Neural crest cell (in vitro differentiated cells): Measurements from ENCODE around the gene ARNT2. TPM values are rescaled to one million over a fixed set of nuclear protein-coding genes. Genes with fewer than 3 reads are reported as not detected.
A peak's percentile ranks its signal among the peaks of the same experiment; 100 is the strongest.

Source experiments
- DNase-seq: peaks from one replicate; pipeline ENCODE4 v3.0.0; 2021; ENCODE audit warnings: low read depth, mixed read lengths, low spot score
- H3K27ac Mint-ChIP-seq: one replicate; pipeline ENCODE4 v1.8.0; 2021; ENCODE audit warnings: mild to moderate bottlenecking, mixed read lengths; ENCODE audit not compliant: unreplicated experiment
- H3K27me3 Mint-ChIP-seq: 2 replicates; pipeline ENCODE4 v1.8.0; 2021; ENCODE audit warnings: low read depth, mild to moderate bottlenecking, mixed read lengths
- H3K36me3 Mint-ChIP-seq: 2 replicates; pipeline ENCODE4 v1.8.0; 2021; ENCODE audit warnings: low read depth, mild to moderate bottlenecking, mixed read lengths
- H3K4me1 Mint-ChIP-seq: 2 replicates; pipeline ENCODE4 v1.8.0; 2021; ENCODE audit warnings: mixed read lengths
- H3K4me3 Mint-ChIP-seq: one replicate; pipeline ENCODE4 v1.8.0; 2021; ENCODE audit warnings: mild to moderate bottlenecking, mixed read lengths
- H3K9me3 Mint-ChIP-seq: 2 replicates; pipeline ENCODE4 v1.8.0; 2021; ENCODE audit warnings: mixed read lengths
- total RNA-seq: library from RNA; stranded (reverse); gene quantifications from 2 replicates; pipeline ENCODE4 v1.2.1, GENCODE V29; 2021
- TF ChIP-seq, protein P1 (sequence below): fragments of 200-600 bp; sonication (generic); conservative IDR thresholded peaks from 2 replicates; pipeline ENCODE4 v1.5.0; 2021; ENCODE audit warnings: antibody characterized with exemption, mild to moderate bottlenecking

The ARNT2 gene
- total RNA-seq, 1 donor from 2014 or later = 58.3 TPM

DNA sequence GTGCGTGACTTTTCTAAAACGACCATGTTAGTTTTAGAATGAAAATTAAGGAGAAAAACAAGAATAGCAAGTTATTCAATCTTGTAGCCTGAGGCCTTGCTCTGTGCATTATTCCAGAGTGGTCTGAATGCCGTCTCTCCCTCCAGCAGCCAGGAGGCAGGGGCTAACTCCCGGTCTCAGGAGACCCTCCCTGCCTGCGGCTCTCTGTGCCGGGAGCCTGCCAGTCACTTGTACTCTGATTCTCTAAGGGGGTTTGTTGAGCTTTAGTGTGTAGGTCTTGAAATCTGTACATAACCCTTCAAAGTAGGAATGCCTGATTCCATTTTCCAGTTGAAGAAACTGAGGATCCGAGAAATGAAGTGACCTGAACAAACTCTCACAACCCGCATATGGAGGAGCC, 97.3 kb downstream of the ARNT2 start:
- Mint-ChIP-seq H3K9me3 (no peaks in the 10 kb centered on the region), H3K27ac (no peak overlapping the region), H3K27me3 (no peaks in the 10 kb centered on the region), H3K36me3 (peaks cover 28% of the 10 kb centered on the region), H3K4me1 (peaks cover 50% of the 10 kb centered on the region), H3K4me3 (no peak overlapping the region)
- TF ChIP-seq, protein P1, sequence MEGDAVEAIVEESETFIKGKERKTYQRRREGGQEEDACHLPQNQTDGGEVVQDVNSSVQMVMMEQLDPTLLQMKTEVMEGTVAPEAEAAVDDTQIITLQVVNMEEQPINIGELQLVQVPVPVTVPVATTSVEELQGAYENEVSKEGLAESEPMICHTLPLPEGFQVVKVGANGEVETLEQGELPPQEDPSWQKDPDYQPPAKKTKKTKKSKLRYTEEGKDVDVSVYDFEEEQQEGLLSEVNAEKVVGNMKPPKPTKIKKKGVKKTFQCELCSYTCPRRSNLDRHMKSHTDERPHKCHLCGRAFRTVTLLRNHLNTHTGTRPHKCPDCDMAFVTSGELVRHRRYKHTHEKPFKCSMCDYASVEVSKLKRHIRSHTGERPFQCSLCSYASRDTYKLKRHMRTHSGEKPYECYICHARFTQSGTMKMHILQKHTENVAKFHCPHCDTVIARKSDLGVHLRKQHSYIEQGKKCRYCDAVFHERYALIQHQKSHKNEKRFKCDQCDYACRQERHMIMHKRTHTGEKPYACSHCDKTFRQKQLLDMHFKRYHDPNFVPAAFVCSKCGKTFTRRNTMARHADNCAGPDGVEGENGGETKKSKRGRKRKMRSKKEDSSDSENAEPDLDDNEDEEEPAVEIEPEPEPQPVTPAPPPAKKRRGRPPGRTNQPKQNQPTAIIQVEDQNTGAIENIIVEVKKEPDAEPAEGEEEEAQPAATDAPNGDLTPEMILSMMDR = no peak
- DNase-seq = no peak

DNA sequence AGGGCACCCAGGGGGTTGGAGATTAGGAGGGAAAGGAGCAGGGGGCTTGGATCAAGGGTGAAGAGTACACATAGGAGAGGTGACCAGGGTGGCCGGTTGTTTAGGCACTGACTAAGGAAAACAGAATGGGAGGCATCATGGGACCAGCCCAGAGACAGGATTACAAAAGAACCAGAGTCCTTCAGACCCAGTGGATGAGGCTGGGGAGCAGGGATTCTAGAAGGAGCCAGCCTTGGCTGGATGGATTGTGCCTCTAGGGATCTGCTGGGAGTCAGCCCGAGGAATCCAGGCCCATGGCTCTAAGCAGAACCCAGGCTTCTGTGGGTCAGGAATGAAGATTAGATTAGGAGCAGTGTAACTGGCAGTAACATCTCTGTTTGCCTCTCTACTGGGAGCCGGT, 98.6 kb downstream of the ARNT2 start:
- peak overlapping the region; percentile 68 for H3K27ac Mint-ChIP-seq
- no peak for DNase-seq
- peaks cover 22% of the 10 kb centered on the region for H3K36me3 Mint-ChIP-seq
- no peak overlapping the region for H3K4me3 Mint-ChIP-seq
- TF ChIP-seq, protein P1 = no peak
- H3K27me3 Mint-ChIP-seq = no peaks in the 10 kb centered on the region
- H3K4me1 Mint-ChIP-seq = peaks cover 50% of the 10 kb centered on the region
- no peaks in the 10 kb centered on the region for H3K9me3 Mint-ChIP-seq

DNA sequence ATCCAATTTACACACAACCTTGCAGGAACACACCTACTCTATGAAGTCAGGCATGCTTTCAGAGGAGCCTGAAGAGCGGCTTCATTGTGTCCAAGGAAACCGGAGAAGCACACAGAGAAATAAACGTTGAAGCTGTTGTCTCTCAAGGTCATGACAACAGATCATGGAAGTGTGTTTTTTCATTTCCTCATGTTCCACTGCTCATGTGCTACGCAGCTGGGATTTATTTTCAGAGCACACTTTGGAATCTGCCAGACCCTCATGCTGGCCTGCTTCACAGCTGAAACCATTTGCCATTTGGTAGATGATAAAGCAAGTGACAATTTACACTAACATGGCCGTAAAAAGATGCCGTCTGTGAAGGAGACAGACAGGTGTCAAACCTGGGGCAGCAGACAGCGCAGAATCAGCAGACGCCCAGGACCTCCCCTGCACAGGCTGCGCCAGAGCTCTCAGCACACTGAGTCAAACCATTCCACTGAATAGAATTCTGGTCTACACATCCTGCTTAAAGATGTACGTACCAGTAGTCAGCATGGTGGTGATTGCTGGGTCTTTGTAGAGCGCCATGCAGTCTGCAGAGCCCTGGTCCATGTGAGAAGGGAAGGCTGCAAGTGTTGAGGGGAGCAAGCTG, 99.3 kb downstream of the ARNT2 start:
- Mint-ChIP-seq H3K27me3 (no peaks in the 10 kb centered on the region), H3K36me3 (peaks cover 20% of the 10 kb centered on the region), H3K4me1 (peaks cover 46% of the 10 kb centered on the region), H3K27ac (no peak overlapping the region), H3K9me3 (no peaks in the 10 kb centered on the region), H3K4me3 (no peak overlapping the region)
- no peak for DNase-seq
- TF ChIP-seq, protein P1 = no peak

DNA sequence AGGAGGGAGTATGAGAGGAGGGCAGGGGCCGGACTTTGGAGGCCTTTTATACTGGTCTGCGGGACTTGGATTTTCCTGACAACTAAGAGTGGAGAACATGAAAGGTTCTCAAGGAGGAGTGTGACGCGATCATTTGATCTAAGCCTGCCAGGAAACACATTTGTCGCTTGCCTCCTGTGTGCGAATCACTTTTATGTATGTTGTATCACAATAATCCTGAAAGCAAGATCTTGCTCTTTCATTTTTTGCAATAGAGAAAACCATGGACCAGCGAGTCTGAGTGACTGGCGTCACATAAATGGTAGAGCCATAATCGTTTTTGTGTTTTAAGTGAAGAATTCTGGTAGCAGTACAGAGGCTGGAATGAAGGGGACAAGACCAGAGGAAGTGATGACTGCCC, 100.7 kb downstream of the ARNT2 start:
- no peak for DNase-seq
- Mint-ChIP-seq H3K36me3 (peaks cover 21% of the 10 kb centered on the region), H3K27me3 (no peaks in the 10 kb centered on the region), H3K4me1 (peaks cover 33% of the 10 kb centered on the region), H3K9me3 (no peaks in the 10 kb centered on the region), H3K27ac (peak overlapping the region; percentile 44), H3K4me3 (no peak overlapping the region)
- TF ChIP-seq, protein P1 = no peak

DNA sequence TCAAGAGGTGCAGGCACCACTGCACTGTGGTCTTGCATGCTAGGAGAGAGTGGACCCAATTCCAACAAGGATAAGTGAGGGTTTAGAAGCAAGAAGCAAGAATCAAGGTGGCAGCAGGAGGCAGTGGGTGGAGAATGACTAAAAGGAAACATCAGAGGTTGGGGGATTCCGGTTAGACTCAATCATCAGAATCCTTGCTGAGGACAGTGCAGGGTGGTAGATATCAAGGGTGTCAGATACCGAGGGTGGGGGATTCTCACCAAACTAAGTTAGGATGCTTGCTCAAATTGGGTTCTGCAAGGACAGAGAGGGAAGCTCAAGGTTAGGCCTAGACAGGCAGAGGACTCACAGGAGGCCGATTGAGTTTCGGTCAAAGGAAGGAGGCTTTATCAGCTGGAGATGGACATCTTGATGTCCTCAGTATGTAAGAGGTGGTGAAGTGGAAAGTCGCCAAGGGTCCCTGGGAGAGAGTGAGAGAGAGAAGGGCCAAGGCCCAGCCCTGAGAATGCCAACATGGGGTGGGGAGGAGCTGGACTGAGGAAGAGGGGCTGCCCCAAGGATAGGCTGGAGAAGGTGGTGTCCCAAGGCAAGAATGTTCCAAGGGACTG, 102.2 kb downstream of the ARNT2 start:
- peaks cover 33% of the 10 kb centered on the region for H3K36me3 Mint-ChIP-seq

More for the DNA sequence above, 102.2 kb downstream of the ARNT2 start:
- Mint-ChIP-seq H3K9me3 (no peaks in the 10 kb centered on the region), H3K27ac (no peak overlapping the region), H3K4me1 (peaks cover 19% of the 10 kb centered on the region), H3K27me3 (no peaks in the 10 kb centered on the region), H3K4me3 (no peak overlapping the region)
- DNase-seq = no peak
- TF ChIP-seq, protein P1 = no peak
